ENCODE results near the gene CHL1. TPM values are rescaled to one million over a fixed set of nuclear protein-coding genes. Genes with fewer than 3 reads are reported as not detected.

CHL1 gene
- total RNA-seq, 1 donor from 2014 or later: 35.5 TPM

DNA sequence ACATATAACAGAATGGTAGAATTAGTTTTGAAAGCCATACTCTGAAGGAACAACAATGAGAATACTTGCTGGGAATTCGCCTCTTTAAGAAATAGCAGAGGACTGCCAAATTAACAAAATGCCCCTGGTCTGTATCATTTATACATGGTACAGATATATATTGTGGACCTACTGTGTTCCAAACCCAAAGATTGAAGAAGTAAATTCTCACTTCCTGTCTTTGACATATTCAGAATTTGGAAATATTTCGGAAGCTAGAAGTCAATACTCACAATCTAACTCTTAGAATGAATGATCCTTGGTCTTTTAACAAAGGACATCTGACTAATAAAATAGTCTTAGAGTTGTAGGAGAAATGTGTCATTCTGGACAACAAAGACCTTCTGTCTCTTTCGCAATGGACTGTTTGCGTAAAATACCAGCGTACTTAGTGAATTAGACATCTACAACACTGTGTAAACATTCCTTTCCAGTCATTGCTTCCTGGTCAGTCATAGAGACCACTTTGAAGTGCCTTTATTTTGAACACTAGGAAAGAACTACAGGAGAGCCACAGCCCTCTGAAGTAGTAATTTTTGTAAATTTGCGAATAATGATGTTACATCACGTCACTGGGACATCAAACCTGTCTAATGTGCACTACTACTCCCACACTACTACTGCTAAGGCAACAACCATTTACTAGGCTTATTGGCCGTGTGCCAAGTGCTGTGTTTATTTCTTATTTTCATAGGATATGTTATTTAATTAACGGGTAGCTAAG, 68.0 kb downstream of the CHL1 start:
- Mint-ChIP-seq H3K36me3 (ENCODE audit: unreplicated experiment) (no peaks in the 10 kb centered on the region), H3K27ac (ENCODE audit: unreplicated experiment) (no peak overlapping the region), H3K4me1 (ENCODE audit: low read depth, unreplicated experiment) (no peaks in the 10 kb centered on the region), H3K4me3 (ENCODE audit: unreplicated experiment) (no peak overlapping the region), H3K27me3 (ENCODE audit: unreplicated experiment) (no peaks in the 10 kb centered on the region), H3K9me3 (ENCODE audit: unreplicated experiment) (no peaks in the 10 kb centered on the region)
- TF ChIP-seq, protein P1, sequence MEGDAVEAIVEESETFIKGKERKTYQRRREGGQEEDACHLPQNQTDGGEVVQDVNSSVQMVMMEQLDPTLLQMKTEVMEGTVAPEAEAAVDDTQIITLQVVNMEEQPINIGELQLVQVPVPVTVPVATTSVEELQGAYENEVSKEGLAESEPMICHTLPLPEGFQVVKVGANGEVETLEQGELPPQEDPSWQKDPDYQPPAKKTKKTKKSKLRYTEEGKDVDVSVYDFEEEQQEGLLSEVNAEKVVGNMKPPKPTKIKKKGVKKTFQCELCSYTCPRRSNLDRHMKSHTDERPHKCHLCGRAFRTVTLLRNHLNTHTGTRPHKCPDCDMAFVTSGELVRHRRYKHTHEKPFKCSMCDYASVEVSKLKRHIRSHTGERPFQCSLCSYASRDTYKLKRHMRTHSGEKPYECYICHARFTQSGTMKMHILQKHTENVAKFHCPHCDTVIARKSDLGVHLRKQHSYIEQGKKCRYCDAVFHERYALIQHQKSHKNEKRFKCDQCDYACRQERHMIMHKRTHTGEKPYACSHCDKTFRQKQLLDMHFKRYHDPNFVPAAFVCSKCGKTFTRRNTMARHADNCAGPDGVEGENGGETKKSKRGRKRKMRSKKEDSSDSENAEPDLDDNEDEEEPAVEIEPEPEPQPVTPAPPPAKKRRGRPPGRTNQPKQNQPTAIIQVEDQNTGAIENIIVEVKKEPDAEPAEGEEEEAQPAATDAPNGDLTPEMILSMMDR (IDR thresholded peaks at IDR 0.05; ENCODE audit: partially characterized antibody, unreplicated experiment): no peak
- no peak for DNase-seq

DNA sequence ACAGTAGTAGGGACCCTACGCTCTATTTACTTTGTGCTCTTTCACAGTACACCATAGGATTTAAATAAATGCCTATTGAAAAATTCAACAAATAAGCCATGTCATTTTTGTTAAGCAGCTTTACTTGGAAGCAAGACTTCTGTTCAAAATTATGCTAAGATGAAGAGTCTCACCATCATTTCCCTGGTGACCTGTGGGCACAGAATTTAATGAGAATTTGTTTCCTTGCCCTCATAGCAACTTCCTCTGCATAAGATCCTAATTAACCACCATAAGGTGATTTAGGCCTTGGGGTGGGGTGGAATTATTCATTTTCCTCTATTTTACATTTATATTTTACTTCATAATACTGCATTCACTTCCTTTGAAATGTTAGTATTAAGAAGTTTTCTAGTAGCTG, 70.5 kb downstream of the CHL1 start:
- Mint-ChIP-seq H3K27ac (ENCODE audit: unreplicated experiment) (no peak overlapping the region), H3K27me3 (ENCODE audit: unreplicated experiment) (no peaks in the 10 kb centered on the region), H3K4me1 (ENCODE audit: low read depth, unreplicated experiment) (no peaks in the 10 kb centered on the region), H3K9me3 (ENCODE audit: unreplicated experiment) (no peaks in the 10 kb centered on the region), H3K4me3 (ENCODE audit: unreplicated experiment) (no peak overlapping the region), H3K36me3 (ENCODE audit: unreplicated experiment) (no peaks in the 10 kb centered on the region)
- no peak for DNase-seq
- TF ChIP-seq, protein P1 (IDR thresholded peaks at IDR 0.05; ENCODE audit: partially characterized antibody, unreplicated experiment): no peak

- Mint-ChIP-seq H3K9me3 (ENCODE audit: unreplicated experiment) (peaks cover 6% of the 10 kb centered on the region), H3K36me3 (ENCODE audit: unreplicated experiment) (no peaks in the 10 kb centered on the region), H3K4me3 (ENCODE audit: unreplicated experiment) (no peak overlapping the region), H3K27me3 (ENCODE audit: unreplicated experiment) (no peaks in the 10 kb centered on the region), H3K4me1 (ENCODE audit: low read depth, unreplicated experiment) (peaks cover 2% of the 10 kb centered on the region), H3K27ac (ENCODE audit: unreplicated experiment) (no peak overlapping the region)
- TF ChIP-seq, protein P1 (IDR thresholded peaks at IDR 0.05; ENCODE audit: partially characterized antibody, unreplicated experiment): no peak
- DNase-seq: no peak
These were observed 74.1 kb downstream of the CHL1 start for GRCh38 chr3:270688-271087.

DNA sequence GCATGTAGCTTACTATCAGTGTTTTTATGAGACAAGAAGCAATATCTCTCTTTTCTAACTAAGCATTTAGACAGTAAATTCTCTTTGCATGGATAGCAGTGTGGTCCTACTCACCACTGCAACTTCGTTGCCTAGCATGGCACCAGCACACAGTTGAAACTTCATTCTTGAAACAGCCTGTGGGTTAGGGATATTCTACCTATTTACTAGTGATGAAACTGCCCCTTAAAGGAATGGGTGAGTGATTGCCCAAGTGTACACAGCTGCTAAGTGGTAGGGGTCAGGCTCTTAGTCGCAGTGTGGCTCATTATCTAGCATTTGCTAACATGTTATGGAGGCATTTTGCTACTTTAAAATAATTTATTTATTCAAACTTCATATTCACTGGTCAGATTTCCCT, 78.4 kb downstream of the CHL1 start:
- TF ChIP-seq, protein P1 (IDR thresholded peaks at IDR 0.05; ENCODE audit: partially characterized antibody, unreplicated experiment): no peak
- DNase-seq: no peak
- Mint-ChIP-seq H3K27me3 (ENCODE audit: unreplicated experiment) (no peaks in the 10 kb centered on the region), H3K4me1 (ENCODE audit: low read depth, unreplicated experiment) (peaks cover 14% of the 10 kb centered on the region), H3K36me3 (ENCODE audit: unreplicated experiment) (no peaks in the 10 kb centered on the region), H3K9me3 (ENCODE audit: unreplicated experiment) (peaks cover 6% of the 10 kb centered on the region), H3K4me3 (ENCODE audit: unreplicated experiment) (no peak overlapping the region), H3K27ac (ENCODE audit: unreplicated experiment) (no peak overlapping the region)

DNA sequence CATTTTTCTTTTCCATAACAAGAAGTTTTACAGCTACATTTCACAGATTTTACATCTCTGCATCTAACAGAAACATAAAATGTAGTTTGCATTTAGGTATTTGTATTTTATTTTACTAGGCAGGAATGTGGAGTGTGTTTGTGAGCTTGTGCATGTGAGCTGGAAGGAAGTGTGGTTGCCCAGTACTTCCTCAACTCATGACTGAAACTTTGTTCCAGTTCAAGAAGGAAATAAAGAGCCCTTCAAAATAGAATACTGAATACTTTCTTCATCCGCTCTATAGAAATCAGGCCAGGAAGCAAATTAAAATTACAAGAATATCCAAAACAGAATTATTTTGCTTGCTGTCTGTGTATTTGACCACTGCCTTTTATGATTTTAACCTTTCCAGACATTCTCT, 81.3 kb downstream of the CHL1 start:
- no peak for DNase-seq
- Mint-ChIP-seq H3K27me3 (ENCODE audit: unreplicated experiment) (no peaks in the 10 kb centered on the region), H3K27ac (ENCODE audit: unreplicated experiment) (no peak overlapping the region), H3K4me3 (ENCODE audit: unreplicated experiment) (no peak overlapping the region), H3K4me1 (ENCODE audit: low read depth, unreplicated experiment) (peaks cover 14% of the 10 kb centered on the region), H3K36me3 (ENCODE audit: unreplicated experiment) (no peaks in the 10 kb centered on the region), H3K9me3 (ENCODE audit: unreplicated experiment) (peaks cover under 1% of the 10 kb centered on the region)
- TF ChIP-seq, protein P1 (IDR thresholded peaks at IDR 0.05; ENCODE audit: partially characterized antibody, unreplicated experiment): no peak

Data from glutamatergic neuron (in vitro differentiated cells).